CD4-positive, alpha-beta T cell (primary cell): Measurements from ENCODE around the gene ZNF281. TPM values are rescaled to one million over a fixed set of nuclear protein-coding genes. Genes with fewer than 3 reads are reported as not detected.
"Not testable (repeated sequence)": the region's sequence is repeated elsewhere in the genome, so short reads cannot be mapped to it uniquely, and the experiment has no call there.

Experiments used
- ATAC-seq: fragments of 200-7000 bp; cut with Tn5 transposase; one replicate; pipeline ENCODE4 v1.10.0; 2022; ENCODE audit warnings: mild to moderate bottlenecking; ENCODE audit not compliant: poor library complexity
- CTCF ChIA-PET: fragments of 350-600 bp; sonication (Branson Sonifier 250); formaldehyde crosslinking; loops from one replicate; lab custom pipeline; 2021; ENCODE audit warnings: antibody characterized with exemption, inconsistent platforms; lab: Charles Lee
- POLR2A ChIA-PET: fragments of 350-600 bp; sonication (Branson Sonifier 250); formaldehyde crosslinking; loops from one replicate; lab custom pipeline; 2021; ENCODE audit warnings: antibody characterized with exemption, inconsistent platforms; lab: Charles Lee
- DNase-seq, 14 experiments: peaks; one replicate each; pipeline ENCODE4 v3.0.0-alpha.2; 2013 to 2020; ENCODE audit warnings: mixed read lengths in 2 of 14
- H3K27ac ChIP-seq, 2 donors: one replicate each; pipeline versions ENCODE4 v1.5.1 to v1.7.0; 2013; ENCODE audit warnings: low read length in 2 of 2, low read depth in 1 of 2, mild to moderate bottlenecking in 1 of 2
- H3K27me3 ChIP-seq, 2 experiments: 1 replicate in 1 of 2; 2 replicates in 1 of 2; pipeline versions ENCODE4 v1.6.1 to v1.7.0; 2013; ENCODE audit warnings: low read length in 2 of 2, control low read depth in 1 of 2, mild to moderate bottlenecking in 1 of 2, moderate library complexity in 1 of 2; ENCODE audit not compliant: insufficient read depth in 2 of 2, control insufficient read depth in 1 of 2
- H3K36me3 ChIP-seq: one replicate; pipeline ENCODE4 v1.6.1; 2013; ENCODE audit warnings: low read length, control low read depth; ENCODE audit not compliant: insufficient read depth
- H3K4me1 ChIP-seq: one replicate; pipeline ENCODE4 v1.6.1; 2013; ENCODE audit warnings: low read length, control low read depth; ENCODE audit not compliant: insufficient read depth
- H3K4me3 ChIP-seq: one replicate; pipeline ENCODE4 v1.5.1; 2013; ENCODE audit warnings: mild to moderate bottlenecking, low read length, moderate library complexity
- H3K9me3 ChIP-seq, 2 experiments: 1 replicate in 1 of 2; 2 replicates in 1 of 2; pipeline versions ENCODE4 v1.6.1 to v1.7.0; 2013; ENCODE audit warnings: low read length in 2 of 2, mild to moderate bottlenecking in 2 of 2, control low read depth in 1 of 2, moderate library complexity in 1 of 2; ENCODE audit not compliant: control insufficient read depth in 1 of 2, insufficient read depth in 1 of 2
- H3K27ac Mint-ChIP-seq: one replicate; pipeline ENCODE4 v1.8.0; 2020; ENCODE audit warnings: mixed read lengths
- H3K27me3 Mint-ChIP-seq: one replicate; pipeline ENCODE4 v1.8.0; 2021; ENCODE audit warnings: mixed read lengths
- H3K36me3 Mint-ChIP-seq: one replicate; pipeline ENCODE4 v1.8.0; 2021; ENCODE audit warnings: low read depth, mixed read lengths
- H3K4me1 Mint-ChIP-seq: one replicate; pipeline ENCODE4 v1.8.0; 2021; ENCODE audit warnings: low read depth, mixed read lengths
- H3K4me3 Mint-ChIP-seq: one replicate; pipeline ENCODE4 v1.8.0; 2020; ENCODE audit warnings: mild to moderate bottlenecking, mixed read lengths
- H3K9me3 Mint-ChIP-seq: one replicate; pipeline ENCODE4 v1.8.0; 2020; ENCODE audit warnings: mixed read lengths
- CTCF ChIP-seq: fragments of 200-600 bp; IDR thresholded peaks from one replicate; pipeline ENCODE4 v1.8.0; 2022; ENCODE audit warnings: antibody characterized with exemption, mild to moderate bottlenecking
- intact Hi-C, 2 experiments: fragments of 100-400 bp; cut with DNase I in 1 of 2; cut with micrococcal nuclease in 1 of 2; formaldehyde crosslinking; loops; one replicate each; pipeline versions ENCODE4 v1.15.1 to v1.9.0; 2023 to 2025; cut with DNase I, micrococcal nuclease
- total RNA-seq, 174 experiments: library from RNA in 2 of 174; stranded (reverse) in 2 of 174; gene quantifications; one replicate each; pipeline ENCODE4 v1.2.3 and lab custom pipeline; 2021 to 2026

ZNF281 gene
- total RNA-seq, 2 experiments from 2014 or later: 27.6 to 29.3 TPM

GRCh38 chr1:200414657-200415056, 4.8 kb upstream of the ZNF281 start:
- Histone ChIP-seq H3K27me3 (no peaks in the 10 kb centered on the region), H3K4me3 (no peak overlapping the region), H3K9me3 (no peaks in the 10 kb centered on the region), H3K4me1 (peaks cover 4% of the 10 kb centered on the region), H3K27ac (no peak overlapping the region), H3K36me3 (no peaks in the 10 kb centered on the region)
- CTCF ChIA-PET: no interaction called here
- Mint-ChIP-seq H3K36me3 (peaks cover 8% of the 10 kb centered on the region), H3K4me3 (no peak overlapping the region), H3K4me1 (peaks cover 12% of the 10 kb centered on the region), H3K27ac (no peak overlapping the region), H3K9me3 (no peaks in the 10 kb centered on the region), H3K27me3 (no peaks in the 10 kb centered on the region)
- ATAC-seq (no peak), DNase-seq (no peak)
- POLR2A ChIA-PET: no interaction called here
- intact Hi-C loops: loop anchor here in 1 of 2 experiments (5.0 to 10.0 kb wide), 5 partner anchors 107 to 740 kb away; partner anchors contain the start of genes DDX59, KIF21B and TMEM9
- no peak for TF ChIP-seq CTCF

- peaks cover 11% of the 10 kb centered on the region for H3K4me1 ChIP-seq
- intact Hi-C loops: loop anchor here in 1 of 2 experiments (5.0 to 10.0 kb wide), 5 partner anchors 106 to 741 kb away; partner anchors contain the start of genes DDX59, KIF21B and TMEM9
- DNase-seq: not testable (repeated sequence)
Observed at GRCh38 chr1:200413766-200414165, 3.9 kb upstream of the ZNF281 start.

GRCh38 chr1:200411406-200412257, 1.8 kb upstream of the ZNF281 start:
- intact Hi-C loops: loop anchor here in 1 of 2 experiments (5.0 to 10.0 kb wide), 5 partner anchors 104 to 743 kb away; partner anchors contain the start of genes DDX59, KIF21B and TMEM9
- no peak overlapping the region for H3K27ac ChIP-seq

More at GRCh38 chr1:200413766-200414165, 3.9 kb upstream of the ZNF281 start:
- H3K27ac ChIP-seq, POLR2A ChIA-PET, H3K27me3 Mint-ChIP-seq, H3K36me3 ChIP-seq, CTCF ChIA-PET, H3K4me3 ChIP-seq, H3K27ac Mint-ChIP-seq, H3K4me3 Mint-ChIP-seq, ATAC-seq, H3K9me3 Mint-ChIP-seq, H3K27me3 ChIP-seq, H3K9me3 ChIP-seq: not testable (repeated sequence)
- Mint-ChIP-seq H3K36me3 (peaks cover 13% of the 10 kb centered on the region), H3K4me1 (peaks cover 18% of the 10 kb centered on the region)

More at GRCh38 chr1:200411406-200412257, 1.8 kb upstream of the ZNF281 start:
- Mint-ChIP-seq H3K36me3 (peaks cover 32% of the 10 kb centered on the region), H3K4me3 (peak overlapping the region; percentile 59), H3K27me3 (no peaks in the 10 kb centered on the region), H3K27ac (peak overlapping the region; percentile 11), H3K4me1 (peaks cover 39% of the 10 kb centered on the region), H3K9me3 (peaks cover 4% of the 10 kb centered on the region)
- ChIA-PET CTCF (interaction anchor here (1.4 kb wide), 1 partner anchor 104 kb away, joined by 3 read pairs; no protein-coding TSS in a partner anchor), POLR2A (interaction anchor here (0.9 kb wide), 1 partner anchor 258 kb away, joined by 3 read pairs; no protein-coding TSS in a partner anchor)
- TF ChIP-seq CTCF: no peak
- Histone ChIP-seq H3K9me3 (no peaks in the 10 kb centered on the region), H3K36me3 (peaks cover 14% of the 10 kb centered on the region), H3K4me1 (peaks cover 25% of the 10 kb centered on the region), H3K4me3 (no peak overlapping the region), H3K27me3 (no peaks in the 10 kb centered on the region)
- DNase-seq (no peak), ATAC-seq (no peak)
